HEK293 (cell line): ENCODE measurements around the gene MXI1.

ENCODE experiments used
- GLIS2 ChIP-seq: fragments of 450-650 bp; formaldehyde crosslinking; IDR thresholded peaks from 2 replicates; pipeline ENCODE4 v1.5.1; 2016; ENCODE audit warnings: missing biosample characterization, missing genetic modification characterization
- KLF1 ChIP-seq: fragments of 450-650 bp; formaldehyde crosslinking; IDR thresholded peaks from 2 replicates; pipeline ENCODE4 v1.5.1; 2016; ENCODE audit warnings: missing biosample characterization, missing genetic modification characterization
- SALL2 ChIP-seq: fragments of 450-650 bp; formaldehyde crosslinking; IDR thresholded peaks from 2 replicates; pipeline ENCODE4 v1.5.0; 2017; ENCODE audit warnings: missing biosample characterization, mild to moderate bottlenecking, missing genetic modification characterization, borderline replicate concordance
- SCRT1 ChIP-seq: fragments of 450-650 bp; formaldehyde crosslinking; IDR thresholded peaks from 2 replicates; pipeline ENCODE4 v1.5.1; 2016; ENCODE audit warnings: missing biosample characterization, missing genetic modification characterization, borderline replicate concordance
- SETDB1 ChIP-seq: IDR thresholded peaks from one replicate; pipeline ENCODE4 v1.6.1; 2017; ENCODE audit warnings: mild to moderate bottlenecking, low read length, moderate library complexity, mixed read lengths; ENCODE audit not compliant: insufficient read length
- ZFP3 ChIP-seq: fragments of 450-650 bp; formaldehyde crosslinking; IDR thresholded peaks from 2 replicates; pipeline ENCODE4 v1.5.1; 2016; ENCODE audit warnings: low read depth, missing biosample characterization, missing genetic modification characterization
- ZNF121 ChIP-seq: fragments of 450-650 bp; formaldehyde crosslinking; IDR thresholded peaks from 2 replicates; pipeline ENCODE4 v1.5.1; 2016; ENCODE audit warnings: missing biosample characterization, missing genetic modification characterization
- ZNF155 ChIP-seq: fragments of 450-650 bp; formaldehyde crosslinking; IDR thresholded peaks from 2 replicates; pipeline ENCODE4 v1.5.1; 2016; ENCODE audit warnings: missing biosample characterization, missing genetic modification characterization
- ZNF19 ChIP-seq: fragments of 450-650 bp; formaldehyde crosslinking; IDR thresholded peaks from 2 replicates; pipeline ENCODE4; 2016; ENCODE audit warnings: missing biosample characterization, missing genetic modification characterization, low read depth
- ZNF211 ChIP-seq: fragments of 450-650 bp; formaldehyde crosslinking; IDR thresholded peaks from 2 replicates; pipeline ENCODE4 v1.5.1; 2016; ENCODE audit warnings: low read depth, missing biosample characterization, missing genetic modification characterization
- ZNF335 ChIP-seq: fragments of 450-650 bp; formaldehyde crosslinking; conservative IDR thresholded peaks from 2 replicates; pipeline ENCODE4 v1.5.1; 2016; ENCODE audit warnings: missing biosample characterization, missing genetic modification characterization
- ZNF341 ChIP-seq: fragments of 450-650 bp; formaldehyde crosslinking; IDR thresholded peaks from 2 replicates; pipeline ENCODE4; 2016; ENCODE audit warnings: low read depth, missing biosample characterization, missing genetic modification characterization
- ZNF391 ChIP-seq: fragments of 450-650 bp; formaldehyde crosslinking; IDR thresholded peaks from 2 replicates; pipeline ENCODE4 v1.5.1; 2016; ENCODE audit warnings: low read depth, missing biosample characterization, missing genetic modification characterization, borderline replicate concordance
- ZNF513 ChIP-seq: fragments of 450-650 bp; IDR thresholded peaks from 2 replicates; pipeline ENCODE4 v1.5.1; 2018; ENCODE audit warnings: missing biosample characterization, missing genetic modification characterization
- ZNF544 ChIP-seq: fragments of 450-650 bp; formaldehyde crosslinking; IDR thresholded peaks from 2 replicates; pipeline ENCODE4 v1.5.0; 2017; ENCODE audit warnings: missing biosample characterization, missing genetic modification characterization
- ZNF558 ChIP-seq: fragments of 450-650 bp; formaldehyde crosslinking; IDR thresholded peaks from 2 replicates; pipeline ENCODE4 v1.5.1; 2016; ENCODE audit warnings: missing biosample characterization, missing genetic modification characterization
- ZNF561 ChIP-seq: fragments of 450-650 bp; IDR thresholded peaks from 2 replicates; pipeline ENCODE4 v1.5.1; 2018; ENCODE audit warnings: missing biosample characterization, missing genetic modification characterization, borderline replicate concordance
- ZNF701 ChIP-seq: fragments of 450-650 bp; formaldehyde crosslinking; IDR thresholded peaks from 2 replicates; pipeline ENCODE4 v1.5.1; 2016; ENCODE audit warnings: missing biosample characterization, missing genetic modification characterization
- ZNF76 ChIP-seq: fragments of 450-650 bp; formaldehyde crosslinking; IDR thresholded peaks from 2 replicates; pipeline ENCODE4; 2016; ENCODE audit warnings: low read depth, missing biosample characterization, missing genetic modification characterization, borderline replicate concordance
- ZNF791 ChIP-seq: fragments of 450-650 bp; formaldehyde crosslinking; IDR thresholded peaks from 2 replicates; pipeline ENCODE4 v1.5.1; 2016; ENCODE audit warnings: missing biosample characterization, missing genetic modification characterization
- ZSCAN23 ChIP-seq: fragments of 450-650 bp; formaldehyde crosslinking; IDR thresholded peaks from 2 replicates; pipeline ENCODE4 v1.5.1; 2016; ENCODE audit warnings: missing biosample characterization, missing genetic modification characterization
- TF ChIP-seq, protein P1 (sequence below): fragments of 450-650 bp; formaldehyde crosslinking; IDR thresholded peaks from 2 replicates; pipeline ENCODE4 v1.5.1; 2016; ENCODE audit warnings: missing biosample characterization, missing genetic modification characterization
- TF ChIP-seq, protein P2 (sequence below): fragments of 450-650 bp; formaldehyde crosslinking; IDR thresholded peaks from 2 replicates; pipeline ENCODE4 v1.5.1; 2016; ENCODE audit warnings: missing biosample characterization, missing genetic modification characterization
- TF ChIP-seq, protein P3 (sequence below): fragments of 450-650 bp; formaldehyde crosslinking; IDR thresholded peaks from 2 replicates; pipeline ENCODE4 v1.5.1; 2017; ENCODE audit warnings: missing biosample characterization, missing genetic modification characterization
- TF ChIP-seq, protein P4 (sequence below): fragments of 450-650 bp; formaldehyde crosslinking; optimal IDR thresholded peaks from 2 replicates; pipeline ENCODE3; 2016; ENCODE audit warnings: missing biosample characterization, mild to moderate bottlenecking, missing genetic modification characterization
- TF ChIP-seq, protein P5 (sequence below): fragments of 450-650 bp; formaldehyde crosslinking; IDR thresholded peaks from 2 replicates; pipeline ENCODE4; 2016; ENCODE audit warnings: missing biosample characterization, missing genetic modification characterization
- TF ChIP-seq, protein P6 (sequence below): fragments of 450-650 bp; formaldehyde crosslinking; IDR thresholded peaks from 2 replicates; pipeline ENCODE4 v1.5.1; 2017; ENCODE audit warnings: missing biosample characterization, missing genetic modification characterization
- TF ChIP-seq, protein P7 (sequence below): fragments of 450-650 bp; formaldehyde crosslinking; IDR thresholded peaks from 2 replicates; pipeline ENCODE4 v1.5.1; 2016; ENCODE audit warnings: missing biosample characterization, missing genetic modification characterization

The MXI1 gene

DNA sequence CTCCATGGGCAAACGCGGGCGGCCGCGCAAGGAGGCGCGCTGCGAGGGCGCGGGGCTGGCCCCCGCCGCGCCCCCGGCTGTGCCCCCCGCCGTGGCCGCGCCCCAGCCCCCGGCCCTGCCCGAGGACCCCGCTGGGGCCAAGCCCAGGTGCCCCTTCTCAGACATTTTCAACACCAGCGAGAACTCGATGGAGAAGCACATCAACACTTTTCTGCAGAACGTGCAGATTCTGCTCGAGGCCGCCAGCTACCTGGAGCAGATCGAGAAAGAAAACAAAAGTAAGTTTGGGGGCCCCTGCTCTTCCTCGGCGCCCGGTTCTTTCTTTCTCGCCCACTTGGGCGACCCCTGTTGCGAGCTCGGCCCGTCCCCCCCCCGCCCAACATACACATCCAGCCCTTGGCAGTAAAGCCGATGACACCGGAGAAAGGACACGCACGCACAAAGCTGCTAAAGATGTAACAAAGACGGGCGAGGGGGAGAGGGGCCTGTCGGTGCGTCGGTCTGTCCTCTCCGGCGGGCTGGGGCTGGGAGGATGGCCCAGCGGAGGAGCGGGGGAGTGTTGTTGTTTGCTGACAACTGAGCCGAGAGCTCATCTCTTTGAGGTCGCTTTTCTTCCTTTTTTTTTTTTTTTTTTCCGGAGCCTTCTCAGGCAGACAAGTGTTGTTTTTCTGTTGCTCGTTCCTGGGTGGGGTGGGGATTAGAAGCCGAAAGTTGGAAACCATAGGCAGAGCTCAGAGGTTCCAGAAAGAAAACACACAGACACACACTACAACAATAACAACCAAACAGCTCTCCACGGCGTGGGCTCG lies 604 bp downstream of the MXI1 start (continued):
- TF ChIP-seq, protein P1, sequence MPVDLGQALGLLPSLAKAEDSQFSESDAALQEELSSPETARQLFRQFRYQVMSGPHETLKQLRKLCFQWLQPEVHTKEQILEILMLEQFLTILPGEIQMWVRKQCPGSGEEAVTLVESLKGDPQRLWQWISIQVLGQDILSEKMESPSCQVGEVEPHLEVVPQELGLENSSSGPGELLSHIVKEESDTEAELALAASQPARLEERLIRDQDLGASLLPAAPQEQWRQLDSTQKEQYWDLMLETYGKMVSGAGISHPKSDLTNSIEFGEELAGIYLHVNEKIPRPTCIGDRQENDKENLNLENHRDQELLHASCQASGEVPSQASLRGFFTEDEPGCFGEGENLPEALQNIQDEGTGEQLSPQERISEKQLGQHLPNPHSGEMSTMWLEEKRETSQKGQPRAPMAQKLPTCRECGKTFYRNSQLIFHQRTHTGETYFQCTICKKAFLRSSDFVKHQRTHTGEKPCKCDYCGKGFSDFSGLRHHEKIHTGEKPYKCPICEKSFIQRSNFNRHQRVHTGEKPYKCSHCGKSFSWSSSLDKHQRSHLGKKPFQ (tag by site-specific recombination) = no peak
- TF ChIP-seq ZNF513 (tag by site-specific recombination) (no peak), SCRT1 (tag by site-specific recombination) (no peak; the same call in 1 of the 2 replicates), ZNF121 (no peak), ZNF335 (tag by site-specific recombination) (no peak; the same call in none of the 2 replicates), KLF1 (tag by site-specific recombination) (0 out of 2 replicates have a peak, but pooled peaks have one; percentile 28), SETDB1 (no peak), ZNF558 (tag by site-specific recombination) (no peak), ZNF701 (tag by site-specific recombination) (no peak), ZNF391 (0 out of 2 replicates have a peak, but pooled peaks have one; percentile 62), ZNF341 (no peak; the same call in 1 of the 2 replicates), SALL2 (tag by site-specific recombination) (no peak), ZSCAN23 (tag by site-specific recombination) (no peak; the same call in 1 of the 2 replicates), ZNF561 (peak; percentile 43; the same call in 1 of the 2 replicates), ZNF19 (tag by site-specific recombination) (no peak), ZNF155 (no peak), ZNF544 (tag by site-specific recombination) (no peak), GLIS2 (tag by site-specific recombination) (no peak), ZNF76 (tag by site-specific recombination) (no peak), ZFP3 (tag by site-specific recombination) (no peak), ZNF791 (tag by site-specific recombination) (no peak), ZNF211 (tag by site-specific recombination) (no peak)
- TF ChIP-seq, protein P2, sequence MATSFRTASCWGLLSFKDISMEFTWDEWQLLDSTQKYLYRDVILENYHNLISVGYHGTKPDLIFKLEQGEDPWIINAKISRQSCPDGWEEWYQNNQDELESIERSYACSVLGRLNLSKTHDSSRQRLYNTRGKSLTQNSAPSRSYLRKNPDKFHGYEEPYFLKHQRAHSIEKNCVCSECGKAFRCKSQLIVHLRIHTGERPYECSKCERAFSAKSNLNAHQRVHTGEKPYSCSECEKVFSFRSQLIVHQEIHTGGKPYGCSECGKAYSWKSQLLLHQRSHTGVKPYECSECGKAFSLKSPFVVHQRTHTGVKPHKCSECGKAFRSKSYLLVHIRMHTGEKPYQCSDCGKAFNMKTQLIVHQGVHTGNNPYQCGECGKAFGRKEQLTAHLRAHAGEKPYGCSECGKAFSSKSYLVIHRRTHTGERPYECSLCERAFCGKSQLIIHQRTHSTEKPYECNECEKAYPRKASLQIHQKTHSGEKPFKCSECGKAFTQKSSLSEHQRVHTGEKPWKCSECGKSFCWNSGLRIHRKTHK = no peak
- TF ChIP-seq, protein P3, sequence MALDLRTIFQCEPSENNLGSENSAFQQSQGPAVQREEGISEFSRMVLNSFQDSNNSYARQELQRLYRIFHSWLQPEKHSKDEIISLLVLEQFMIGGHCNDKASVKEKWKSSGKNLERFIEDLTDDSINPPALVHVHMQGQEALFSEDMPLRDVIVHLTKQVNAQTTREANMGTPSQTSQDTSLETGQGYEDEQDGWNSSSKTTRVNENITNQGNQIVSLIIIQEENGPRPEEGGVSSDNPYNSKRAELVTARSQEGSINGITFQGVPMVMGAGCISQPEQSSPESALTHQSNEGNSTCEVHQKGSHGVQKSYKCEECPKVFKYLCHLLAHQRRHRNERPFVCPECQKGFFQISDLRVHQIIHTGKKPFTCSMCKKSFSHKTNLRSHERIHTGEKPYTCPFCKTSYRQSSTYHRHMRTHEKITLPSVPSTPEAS (tag by site-specific recombination) = peak; percentile 46; the same call in 1 of the 2 replicates
- TF ChIP-seq, protein P4, sequence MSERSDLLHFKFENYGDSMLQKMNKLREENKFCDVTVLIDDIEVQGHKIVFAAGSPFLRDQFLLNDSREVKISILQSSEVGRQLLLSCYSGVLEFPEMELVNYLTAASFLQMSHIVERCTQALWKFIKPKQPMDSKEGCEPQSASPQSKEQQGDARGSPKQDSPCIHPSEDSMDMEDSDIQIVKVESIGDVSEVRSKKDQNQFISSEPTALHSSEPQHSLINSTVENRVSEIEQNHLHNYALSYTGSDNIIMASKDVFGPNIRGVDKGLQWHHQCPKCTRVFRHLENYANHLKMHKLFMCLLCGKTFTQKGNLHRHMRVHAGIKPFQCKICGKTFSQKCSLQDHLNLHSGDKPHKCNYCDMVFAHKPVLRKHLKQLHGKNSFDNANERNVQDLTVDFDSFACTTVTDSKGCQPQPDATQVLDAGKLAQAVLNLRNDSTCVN = no peak
- TF ChIP-seq, protein P5, sequence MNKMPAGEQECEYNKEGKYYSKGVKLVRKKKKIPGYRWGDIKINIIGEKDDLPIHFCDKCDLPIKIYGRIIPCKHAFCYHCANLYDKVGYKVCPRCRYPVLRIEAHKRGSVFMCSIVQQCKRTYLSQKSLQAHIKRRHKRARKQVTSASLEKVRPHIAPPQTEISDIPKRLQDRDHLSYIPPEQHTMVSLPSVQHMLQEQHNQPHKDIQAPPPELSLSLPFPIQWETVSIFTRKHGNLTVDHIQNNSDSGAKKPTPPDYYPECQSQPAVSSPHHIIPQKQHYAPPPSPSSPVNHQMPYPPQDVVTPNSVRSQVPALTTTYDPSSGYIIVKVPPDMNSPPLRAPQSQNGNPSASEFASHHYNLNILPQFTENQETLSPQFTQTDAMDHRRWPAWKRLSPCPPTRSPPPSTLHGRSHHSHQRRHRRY (tag by site-specific recombination) = no peak
- TF ChIP-seq, protein P6, sequence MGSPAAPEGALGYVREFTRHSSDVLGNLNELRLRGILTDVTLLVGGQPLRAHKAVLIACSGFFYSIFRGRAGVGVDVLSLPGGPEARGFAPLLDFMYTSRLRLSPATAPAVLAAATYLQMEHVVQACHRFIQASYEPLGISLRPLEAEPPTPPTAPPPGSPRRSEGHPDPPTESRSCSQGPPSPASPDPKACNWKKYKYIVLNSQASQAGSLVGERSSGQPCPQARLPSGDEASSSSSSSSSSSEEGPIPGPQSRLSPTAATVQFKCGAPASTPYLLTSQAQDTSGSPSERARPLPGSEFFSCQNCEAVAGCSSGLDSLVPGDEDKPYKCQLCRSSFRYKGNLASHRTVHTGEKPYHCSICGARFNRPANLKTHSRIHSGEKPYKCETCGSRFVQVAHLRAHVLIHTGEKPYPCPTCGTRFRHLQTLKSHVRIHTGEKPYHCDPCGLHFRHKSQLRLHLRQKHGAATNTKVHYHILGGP = no peak
- TF ChIP-seq, protein P7, sequence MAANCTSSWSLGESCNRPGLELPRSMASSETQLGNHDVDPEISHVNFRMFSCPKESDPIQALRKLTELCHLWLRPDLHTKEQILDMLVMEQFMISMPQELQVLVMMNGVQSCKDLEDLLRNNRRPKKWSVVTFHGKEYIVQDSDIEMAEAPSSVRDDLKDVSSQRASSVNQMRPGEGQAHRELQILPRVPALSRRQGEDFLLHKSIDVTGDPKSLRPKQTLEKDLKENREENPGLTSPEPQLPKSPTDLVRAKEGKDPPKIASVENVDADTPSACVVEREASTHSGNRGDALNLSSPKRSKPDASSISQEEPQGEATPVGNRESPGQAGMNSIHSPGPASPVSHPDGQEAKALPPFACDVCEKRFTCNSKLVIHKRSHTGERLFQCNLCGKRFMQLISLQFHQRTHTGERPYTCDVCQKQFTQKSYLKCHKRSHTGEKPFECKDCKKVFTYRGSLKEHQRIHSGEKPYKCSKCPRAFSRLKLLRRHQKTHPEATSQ (tag by site-specific recombination) = no peak
